Mesothelial cell of epicardium (in vitro differentiated cells): ENCODE measurements around the gene APOBEC3B. TPM values are rescaled to one million over a fixed set of nuclear protein-coding genes. Genes with fewer than 3 reads are reported as not detected.

Experiments used
- DNase-seq, 2 experiments: peaks; one replicate each; pipeline ENCODE4 v3.0.0; 2021; ENCODE audit warnings: low spot score in 2 of 2; ENCODE audit not compliant: unreplicated experiment in 2 of 2
- H3K27ac Mint-ChIP-seq: 2 replicates; pipeline ENCODE4 v1.8.0; 2021; ENCODE audit warnings: mixed read lengths
- H3K27me3 Mint-ChIP-seq: 2 replicates; pipeline ENCODE4 v1.8.0; 2021; ENCODE audit warnings: low read depth, mixed read lengths
- H3K36me3 Mint-ChIP-seq: 2 replicates; pipeline ENCODE4 v1.8.0; 2021; ENCODE audit warnings: mixed read lengths
- H3K4me1 Mint-ChIP-seq: 2 replicates; pipeline ENCODE4 v1.8.0; 2021; ENCODE audit warnings: mixed read lengths
- H3K4me3 Mint-ChIP-seq: 2 replicates; pipeline ENCODE4 v1.8.0; 2021; ENCODE audit warnings: mild to moderate bottlenecking, moderate library complexity, mixed read lengths
- H3K9me3 Mint-ChIP-seq: 2 replicates; pipeline ENCODE4 v1.8.0; 2021; ENCODE audit warnings: mixed read lengths
- total RNA-seq: library from RNA; stranded (reverse); gene quantifications from 3 replicates; pipeline ENCODE4 v1.2.1, GENCODE V29; 2021
- TF ChIP-seq, protein P1 (sequence below): fragments of 200-600 bp; sonication (generic); IDR thresholded peaks from one replicate; pipeline ENCODE4 v1.5.0; 2021; ENCODE audit warnings: antibody characterized with exemption; ENCODE audit not compliant: unreplicated experiment

Gene APOBEC3B
- total RNA-seq, 1 donor from 2014 or later: 4.3 TPM

DNA sequence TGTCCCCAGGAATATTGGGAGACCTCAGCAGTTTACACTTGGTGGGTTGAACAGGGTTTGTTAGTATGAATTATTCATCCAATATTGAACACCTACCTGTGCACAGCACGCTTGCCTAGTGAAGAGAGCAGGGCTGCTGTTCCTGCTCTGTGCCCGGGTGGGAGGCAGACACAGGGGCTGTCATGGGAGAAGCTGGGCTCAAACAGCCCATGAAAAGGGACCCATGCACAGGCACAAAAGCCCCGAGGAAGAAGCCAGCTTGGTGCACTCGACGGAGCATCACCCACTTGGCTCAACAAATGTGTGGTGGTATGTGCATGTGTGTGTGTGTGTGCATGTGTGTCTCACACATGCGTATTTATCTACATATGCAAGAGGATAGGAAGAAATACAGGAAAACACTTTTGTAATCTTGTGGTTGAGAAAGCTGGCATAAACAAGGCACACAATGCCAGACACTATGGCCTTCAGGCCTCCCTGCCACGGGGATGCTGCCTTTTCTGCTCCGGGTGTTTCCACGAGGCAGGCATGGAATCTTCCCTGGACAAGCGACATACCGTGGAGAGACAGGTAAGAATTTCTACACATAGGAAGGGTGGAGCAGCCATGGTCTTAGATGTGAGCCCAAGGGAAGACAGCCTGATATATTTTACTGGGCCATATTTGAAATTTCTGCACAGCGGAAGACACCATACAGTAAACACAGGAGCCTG is 29.7 kb upstream of the APOBEC3B start:
- H3K4me3 Mint-ChIP-seq: no peak overlapping the region
- H3K27me3 Mint-ChIP-seq: peaks cover 12% of the 10 kb centered on the region
- TF ChIP-seq, protein P1, sequence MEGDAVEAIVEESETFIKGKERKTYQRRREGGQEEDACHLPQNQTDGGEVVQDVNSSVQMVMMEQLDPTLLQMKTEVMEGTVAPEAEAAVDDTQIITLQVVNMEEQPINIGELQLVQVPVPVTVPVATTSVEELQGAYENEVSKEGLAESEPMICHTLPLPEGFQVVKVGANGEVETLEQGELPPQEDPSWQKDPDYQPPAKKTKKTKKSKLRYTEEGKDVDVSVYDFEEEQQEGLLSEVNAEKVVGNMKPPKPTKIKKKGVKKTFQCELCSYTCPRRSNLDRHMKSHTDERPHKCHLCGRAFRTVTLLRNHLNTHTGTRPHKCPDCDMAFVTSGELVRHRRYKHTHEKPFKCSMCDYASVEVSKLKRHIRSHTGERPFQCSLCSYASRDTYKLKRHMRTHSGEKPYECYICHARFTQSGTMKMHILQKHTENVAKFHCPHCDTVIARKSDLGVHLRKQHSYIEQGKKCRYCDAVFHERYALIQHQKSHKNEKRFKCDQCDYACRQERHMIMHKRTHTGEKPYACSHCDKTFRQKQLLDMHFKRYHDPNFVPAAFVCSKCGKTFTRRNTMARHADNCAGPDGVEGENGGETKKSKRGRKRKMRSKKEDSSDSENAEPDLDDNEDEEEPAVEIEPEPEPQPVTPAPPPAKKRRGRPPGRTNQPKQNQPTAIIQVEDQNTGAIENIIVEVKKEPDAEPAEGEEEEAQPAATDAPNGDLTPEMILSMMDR: no peak
- no peaks in the 10 kb centered on the region for H3K36me3 Mint-ChIP-seq
- no peak for DNase-seq
- H3K4me1 Mint-ChIP-seq: peaks cover 7% of the 10 kb centered on the region
- no peak overlapping the region for H3K27ac Mint-ChIP-seq
- no peaks in the 10 kb centered on the region for H3K9me3 Mint-ChIP-seq

DNA sequence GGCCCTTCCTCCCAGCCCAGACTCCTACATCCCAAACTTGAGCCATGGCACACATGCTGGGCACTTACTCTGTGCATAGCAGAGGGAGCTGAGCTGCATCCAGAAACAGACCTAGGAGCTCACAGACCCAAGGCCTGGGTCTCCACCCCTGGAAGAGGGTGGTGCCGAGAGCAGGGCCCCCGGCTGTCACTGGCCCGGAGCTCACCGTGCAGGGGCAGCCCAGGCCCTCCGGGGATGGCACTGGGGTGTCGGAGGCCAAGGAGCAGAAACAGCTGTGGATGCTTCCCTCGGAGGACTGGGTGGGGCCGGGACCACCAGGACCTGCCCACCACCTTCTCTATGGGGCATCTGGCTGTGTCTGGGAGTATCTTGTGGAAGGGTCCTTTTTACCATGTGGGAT is 29.1 kb upstream of the APOBEC3B start:
- TF ChIP-seq, protein P1: no peak
- peaks cover 14% of the 10 kb centered on the region for H3K27me3 Mint-ChIP-seq
- DNase-seq: no peak
- H3K27ac Mint-ChIP-seq: no peak overlapping the region
- H3K36me3 Mint-ChIP-seq: no peaks in the 10 kb centered on the region
- H3K4me1 Mint-ChIP-seq: peaks cover 3% of the 10 kb centered on the region
- H3K4me3 Mint-ChIP-seq: no peak overlapping the region
- H3K9me3 Mint-ChIP-seq: no peaks in the 10 kb centered on the region

DNA sequence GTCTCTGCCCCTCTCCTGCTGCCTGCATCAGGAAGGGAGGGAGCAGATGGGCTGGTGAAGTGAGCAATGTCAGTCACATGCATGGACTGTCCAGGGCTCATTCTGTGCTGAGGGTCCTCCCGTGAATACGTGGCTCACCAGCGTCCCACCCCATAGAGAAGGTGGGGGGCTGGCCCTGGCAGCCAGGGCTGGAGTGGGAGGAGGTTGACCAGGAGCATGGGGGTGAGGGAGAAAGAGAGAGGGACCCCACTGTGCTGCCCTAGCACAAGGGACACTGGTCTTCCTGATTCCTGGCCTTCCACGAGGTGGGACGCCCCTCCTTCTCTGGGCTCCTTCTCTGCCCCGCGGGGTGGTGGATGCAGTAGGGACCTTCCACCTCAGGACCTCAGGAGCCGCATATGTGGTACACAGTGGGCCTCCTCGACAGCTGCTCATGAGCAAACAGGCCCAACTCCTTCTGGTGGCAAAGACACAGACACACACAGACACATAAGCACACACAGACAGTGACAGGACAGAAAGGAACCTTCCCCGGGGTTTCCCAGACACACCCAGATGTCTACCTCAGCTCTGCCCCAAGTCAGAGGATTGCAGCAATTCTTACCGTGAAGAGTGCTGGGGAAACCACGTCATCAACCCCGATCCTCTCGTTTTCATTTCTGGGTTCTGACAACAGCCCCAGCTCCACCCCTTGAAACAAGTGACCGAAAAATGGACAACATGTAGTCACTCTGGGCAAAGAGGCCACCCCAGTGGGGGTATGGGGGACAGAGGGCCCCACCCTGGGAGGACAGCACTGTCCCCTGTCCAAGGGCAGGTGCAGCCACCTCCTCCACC is 28.4 kb upstream of the APOBEC3B start:
- no peak overlapping the region for H3K27ac Mint-ChIP-seq
- peaks cover 20% of the 10 kb centered on the region for H3K27me3 Mint-ChIP-seq
- H3K4me1 Mint-ChIP-seq: peaks cover 3% of the 10 kb centered on the region
- no peaks in the 10 kb centered on the region for H3K36me3 Mint-ChIP-seq
- DNase-seq: no peak
- H3K4me3 Mint-ChIP-seq: no peak overlapping the region
- H3K9me3 Mint-ChIP-seq: no peaks in the 10 kb centered on the region
- TF ChIP-seq, protein P1: no peak

DNA sequence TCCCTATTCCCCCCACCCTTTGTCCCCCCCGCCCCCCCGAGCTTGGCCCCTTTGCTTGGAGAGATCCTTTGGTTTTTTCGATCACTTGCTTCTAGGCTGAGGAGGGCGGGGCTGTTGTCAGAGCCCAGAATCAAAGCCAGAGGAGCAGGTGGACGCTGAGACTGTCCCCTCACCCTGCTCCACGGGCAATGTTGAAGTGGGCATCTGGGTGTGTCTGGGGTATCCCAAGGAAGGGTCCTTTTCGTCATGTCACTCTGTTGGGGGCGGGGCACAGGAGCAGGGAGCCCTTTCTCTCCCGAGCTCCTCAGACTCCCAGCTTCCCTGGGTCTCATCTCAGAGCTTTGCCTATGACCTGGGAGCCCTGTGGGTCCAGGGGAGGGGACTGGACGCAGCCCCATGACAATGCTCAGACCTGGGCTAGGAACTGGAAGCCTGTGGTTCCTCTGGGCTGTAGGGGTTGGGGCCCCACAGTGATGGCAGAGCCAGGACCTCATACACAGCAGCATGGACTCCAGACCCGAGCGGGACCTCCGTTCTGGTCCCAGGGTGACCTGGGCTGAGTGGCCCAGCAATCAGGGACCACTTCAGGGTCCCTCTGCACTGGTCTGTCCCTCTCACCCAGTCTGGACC is 27.6 kb upstream of the APOBEC3B start:
- no peaks in the 10 kb centered on the region for H3K36me3 Mint-ChIP-seq
- H3K4me1 Mint-ChIP-seq: peaks cover 3% of the 10 kb centered on the region
- TF ChIP-seq, protein P1: no peak
- H3K4me3 Mint-ChIP-seq: no peak overlapping the region
- H3K27ac Mint-ChIP-seq: no peak overlapping the region
- H3K27me3 Mint-ChIP-seq: peaks cover 24% of the 10 kb centered on the region
- H3K9me3 Mint-ChIP-seq: no peaks in the 10 kb centered on the region
- DNase-seq: no peak

DNA sequence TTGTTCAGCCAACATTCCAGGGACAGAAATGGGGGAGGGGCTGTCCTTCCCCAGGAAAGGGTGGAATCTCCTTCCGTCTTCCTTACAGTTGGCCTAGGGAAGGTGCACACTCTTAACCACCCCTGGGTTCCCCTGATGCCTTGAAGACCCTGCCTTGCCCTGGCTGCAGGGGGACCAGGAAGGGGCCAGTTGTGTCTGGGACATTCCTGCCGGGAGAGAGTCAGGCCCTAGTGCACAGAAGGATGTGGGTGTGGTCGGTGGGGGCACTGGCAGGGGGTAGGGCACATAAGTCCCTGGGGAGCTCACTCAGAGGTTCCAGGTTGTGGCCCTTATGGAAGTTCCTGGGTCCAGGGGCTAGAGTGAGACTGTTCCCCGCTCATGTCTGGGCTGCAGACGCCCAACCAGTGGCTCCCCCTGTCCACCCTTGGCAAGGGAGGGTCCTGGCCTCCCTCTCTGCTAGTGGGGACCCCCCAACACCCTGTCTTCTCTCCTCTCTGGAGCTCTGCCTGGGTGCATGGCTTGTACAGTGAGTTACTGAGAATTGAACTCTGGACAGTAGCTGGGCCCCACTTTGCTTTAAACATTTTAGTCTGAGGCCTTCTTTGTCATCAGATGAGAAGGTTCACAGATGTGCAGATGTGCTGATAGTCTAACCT is 26.8 kb upstream of the APOBEC3B start:
- H3K9me3 Mint-ChIP-seq: no peaks in the 10 kb centered on the region
- no peak overlapping the region for H3K27ac Mint-ChIP-seq
- H3K4me3 Mint-ChIP-seq: no peak overlapping the region

More for the DNA sequence above, 26.8 kb upstream of the APOBEC3B start:
- Mint-ChIP-seq H3K27me3 (peaks cover 24% of the 10 kb centered on the region), H3K36me3 (no peaks in the 10 kb centered on the region), H3K4me1 (peaks cover 3% of the 10 kb centered on the region)
- TF ChIP-seq, protein P1: no peak
- no peak for DNase-seq
